GM12892 (cell line): ENCODE measurements around the gene TRAIP.

Experiments used
- POLR2A ChIP-seq: IDR thresholded peaks from 2 replicates; pipeline ENCODE4 v1.6.1; 2011; ENCODE audit warnings: low read depth, low read length, control low read depth
- POLR2AphosphoS5 ChIP-seq: IDR thresholded peaks from 2 replicates; pipeline ENCODE4 v1.6.1; 2011; ENCODE audit warnings: low read depth, low read length, control low read depth
- TAF1 ChIP-seq: IDR thresholded peaks from 2 replicates; pipeline ENCODE4 v1.6.1; 2011; ENCODE audit warnings: low read depth, mild to moderate bottlenecking, control low read depth, low read length, borderline replicate concordance

- TF ChIP-seq POLR2A (no peak), POLR2AphosphoS5 (no peak), TAF1 (no peak)
Observed at GRCh38 chr3:49867400-49867799, 11.0 kb upstream of the TRAIP start.
